Stimulated activated naive CD8-positive, alpha-beta T cell treated with anti-CD3 and anti-CD28 coated beads, Interleukin-15, Interleukin-2, amounts not matched to agents 100 U/mL and 50 U/mL, for 24 hours (primary cell): Measurements from ENCODE around the gene ZNF532.
"Not testable (repeated sequence)": the region's sequence is repeated elsewhere in the genome, so short reads cannot be mapped to it uniquely, and the experiment has no call there.

Source experiments
- ATAC-seq: fragments of 150-1000 bp; cut with Tn5 transposase; one replicate; pipeline ENCODE4 v1.10.0; 2021
- DNase-seq: peaks from one replicate; pipeline ENCODE4 v3.0.0; 2021

The ZNF532 gene, protein sequence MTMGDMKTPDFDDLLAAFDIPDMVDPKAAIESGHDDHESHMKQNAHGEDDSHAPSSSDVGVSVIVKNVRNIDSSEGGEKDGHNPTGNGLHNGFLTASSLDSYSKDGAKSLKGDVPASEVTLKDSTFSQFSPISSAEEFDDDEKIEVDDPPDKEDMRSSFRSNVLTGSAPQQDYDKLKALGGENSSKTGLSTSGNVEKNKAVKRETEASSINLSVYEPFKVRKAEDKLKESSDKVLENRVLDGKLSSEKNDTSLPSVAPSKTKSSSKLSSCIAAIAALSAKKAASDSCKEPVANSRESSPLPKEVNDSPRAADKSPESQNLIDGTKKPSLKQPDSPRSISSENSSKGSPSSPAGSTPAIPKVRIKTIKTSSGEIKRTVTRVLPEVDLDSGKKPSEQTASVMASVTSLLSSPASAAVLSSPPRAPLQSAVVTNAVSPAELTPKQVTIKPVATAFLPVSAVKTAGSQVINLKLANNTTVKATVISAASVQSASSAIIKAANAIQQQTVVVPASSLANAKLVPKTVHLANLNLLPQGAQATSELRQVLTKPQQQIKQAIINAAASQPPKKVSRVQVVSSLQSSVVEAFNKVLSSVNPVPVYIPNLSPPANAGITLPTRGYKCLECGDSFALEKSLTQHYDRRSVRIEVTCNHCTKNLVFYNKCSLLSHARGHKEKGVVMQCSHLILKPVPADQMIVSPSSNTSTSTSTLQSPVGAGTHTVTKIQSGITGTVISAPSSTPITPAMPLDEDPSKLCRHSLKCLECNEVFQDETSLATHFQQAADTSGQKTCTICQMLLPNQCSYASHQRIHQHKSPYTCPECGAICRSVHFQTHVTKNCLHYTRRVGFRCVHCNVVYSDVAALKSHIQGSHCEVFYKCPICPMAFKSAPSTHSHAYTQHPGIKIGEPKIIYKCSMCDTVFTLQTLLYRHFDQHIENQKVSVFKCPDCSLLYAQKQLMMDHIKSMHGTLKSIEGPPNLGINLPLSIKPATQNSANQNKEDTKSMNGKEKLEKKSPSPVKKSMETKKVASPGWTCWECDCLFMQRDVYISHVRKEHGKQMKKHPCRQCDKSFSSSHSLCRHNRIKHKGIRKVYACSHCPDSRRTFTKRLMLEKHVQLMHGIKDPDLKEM (N-terminal part only)

DNA sequence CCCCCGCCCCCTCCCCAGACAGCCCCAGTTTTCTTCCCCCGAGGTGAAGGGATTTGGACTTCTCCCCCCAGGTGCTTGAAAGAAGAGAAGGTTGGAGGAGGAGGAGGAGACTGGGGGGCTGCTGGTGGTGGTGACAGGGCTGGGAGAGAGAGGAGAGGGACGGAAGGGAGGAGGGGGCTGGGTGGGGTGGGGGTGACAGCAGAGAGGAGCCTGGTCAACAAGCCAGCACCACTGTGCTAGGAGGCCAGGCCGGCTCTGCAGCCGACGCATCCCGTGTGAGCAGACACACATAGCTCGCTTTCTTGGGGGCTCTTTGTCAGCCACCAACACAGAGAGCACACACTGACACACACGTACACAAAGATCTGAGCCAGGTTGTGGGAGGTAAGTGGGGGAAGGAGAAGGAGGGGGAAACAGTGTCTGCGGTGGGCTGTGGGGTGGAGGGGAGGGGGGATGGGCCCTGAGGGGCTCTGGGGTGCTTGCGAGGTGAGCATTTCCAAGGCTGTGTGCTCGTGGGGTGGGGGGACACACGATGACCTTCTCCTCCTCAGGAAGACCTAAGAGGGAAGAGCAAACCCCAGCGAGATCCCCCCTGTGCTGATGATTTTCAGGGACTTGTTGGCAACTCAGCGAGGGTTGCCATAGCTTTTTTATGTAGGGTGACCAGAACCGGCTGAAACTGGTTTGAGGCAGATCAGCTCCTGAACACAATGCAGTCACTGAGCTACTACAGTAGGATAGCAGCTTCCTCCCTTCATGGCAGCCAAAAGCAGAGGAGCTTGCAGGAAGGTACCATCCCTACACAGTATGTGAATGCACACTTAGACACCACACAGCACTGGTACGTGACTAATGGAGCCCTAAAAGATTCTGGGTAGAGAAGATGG is at the start of gene ZNF532:
Gene ZNF532, plus strand, starts transcription at position 732 of the 887 bp plus-strand sequence. CDS start 53,411 bp downstream, outside the sequence.
- DNase-seq, result no peak
- no peak for ATAC-seq

DNA sequence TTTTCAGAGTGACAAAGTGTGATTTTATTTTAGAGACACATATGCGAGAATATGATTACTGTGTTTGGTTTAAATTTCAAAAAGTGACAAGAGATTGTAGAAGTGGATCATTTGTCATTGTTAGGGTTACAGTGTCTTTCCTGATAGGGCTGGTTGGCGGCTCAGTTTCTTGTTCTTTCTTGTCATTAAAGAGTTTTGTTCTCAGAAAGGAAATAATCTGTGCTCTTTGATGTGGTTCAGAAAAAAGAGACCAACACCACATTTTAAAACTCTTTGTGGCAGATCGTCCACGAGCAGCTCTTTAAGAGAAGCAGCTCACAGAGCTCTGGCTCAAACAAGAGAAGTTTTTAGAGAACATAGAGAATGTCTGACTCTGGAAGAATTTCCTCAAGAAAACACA is 45.6 kb upstream of the ZNF532 start:
- no peak for DNase-seq
- ATAC-seq, result peak; percentile 55

DNA sequence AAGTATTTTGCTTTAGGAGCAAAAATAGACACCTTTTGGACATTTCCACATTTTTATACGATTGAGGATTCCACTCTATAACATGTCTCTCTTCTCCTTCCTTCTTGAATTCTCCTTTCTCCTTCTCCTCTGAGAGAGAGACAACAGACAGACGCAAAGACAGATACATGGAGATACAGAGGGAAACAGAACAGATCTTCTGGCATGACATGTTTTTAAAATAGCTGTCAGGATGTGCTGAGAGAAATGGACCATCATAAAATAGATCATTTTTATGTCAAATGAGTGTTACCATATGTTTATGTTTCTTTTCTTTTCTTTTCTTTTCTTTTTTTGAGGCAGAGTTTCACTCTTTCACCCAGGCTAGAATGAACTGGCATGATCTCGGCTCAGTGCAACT is 44.4 kb upstream of the ZNF532 start:
- ATAC-seq, result no peak
- no peak for DNase-seq

DNA sequence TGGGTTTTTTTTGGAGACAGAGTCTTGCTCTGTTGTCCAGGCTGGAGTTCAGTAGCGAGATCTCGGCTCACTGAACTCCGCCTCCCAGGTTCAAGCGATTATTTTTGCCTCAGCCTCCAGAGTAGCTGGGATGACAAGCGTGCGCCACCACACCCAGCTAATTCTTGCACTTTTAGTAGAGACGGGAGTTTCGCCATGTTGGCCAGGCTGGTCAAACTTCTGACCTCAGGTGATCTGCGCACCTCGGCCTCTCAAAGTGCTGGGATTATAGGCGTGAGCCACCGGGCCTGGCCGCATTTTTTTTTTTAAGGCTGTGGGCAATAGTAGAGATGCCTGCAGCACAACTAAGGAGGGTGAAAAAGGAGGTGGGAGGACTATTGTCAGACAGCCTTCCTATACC is 41.7 kb upstream of the ZNF532 start:
- no peak for ATAC-seq
- DNase-seq, result no peak

DNA sequence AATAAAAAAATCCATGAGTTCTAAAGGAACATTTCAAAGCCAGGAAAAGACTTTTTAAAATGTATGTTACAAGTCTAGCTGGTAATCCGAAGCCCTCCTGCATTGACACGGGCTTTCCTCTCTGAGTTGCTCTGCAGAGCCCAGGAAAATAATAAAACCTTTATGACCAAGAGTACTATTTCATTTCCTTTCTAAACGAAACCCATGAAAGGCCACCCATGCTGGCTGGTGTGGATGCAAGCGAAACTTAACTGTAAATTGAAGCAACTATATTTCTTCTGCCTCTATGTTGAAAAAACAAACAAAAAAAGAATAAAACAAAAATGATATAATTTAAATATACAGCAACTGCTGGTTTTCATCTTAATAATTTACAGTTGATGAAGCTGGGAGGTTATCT is 41.3 kb upstream of the ZNF532 start:
- no peak for DNase-seq
- no peak for ATAC-seq

DNA sequence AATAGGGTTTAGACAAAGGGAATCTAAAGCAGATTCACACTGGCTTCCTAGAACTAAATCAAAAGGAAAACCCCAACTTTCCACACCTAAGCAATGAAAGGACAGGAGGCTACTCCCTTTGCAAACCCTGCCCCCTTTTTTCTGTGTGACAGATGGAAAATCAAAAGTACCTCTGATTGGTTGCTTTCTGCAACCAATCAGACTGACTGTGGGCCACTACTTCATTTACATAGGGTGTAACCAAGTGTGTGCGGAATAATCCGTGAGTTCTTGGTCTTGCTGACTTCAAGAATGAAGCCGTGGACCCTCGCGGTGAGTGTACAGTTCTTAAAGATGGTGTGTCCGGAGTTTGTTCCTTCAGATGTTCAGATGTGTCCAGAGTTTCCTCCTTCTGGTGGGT is 37.8 kb upstream of the ZNF532 start:
- not testable (repeated sequence) for ATAC-seq, DNase-seq

DNA sequence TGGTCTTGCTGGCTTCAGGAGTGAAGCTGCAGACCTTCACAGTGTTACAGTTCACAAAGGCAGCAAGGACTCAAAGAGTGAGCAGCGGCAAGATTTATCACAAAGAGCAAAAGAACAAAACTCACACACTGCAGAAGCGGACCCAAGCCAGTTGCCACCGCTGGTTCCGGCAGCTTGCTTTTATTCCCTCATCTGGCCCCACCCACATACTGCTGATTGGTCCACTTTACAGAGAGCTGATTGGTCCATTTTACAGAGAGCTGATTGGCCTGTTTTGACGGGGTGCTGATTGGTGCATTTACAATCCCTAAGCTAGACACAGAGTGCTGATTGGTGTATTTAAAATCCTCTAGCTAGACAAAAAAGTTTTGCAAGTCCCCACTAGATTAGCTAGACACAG is 37.2 kb upstream of the ZNF532 start:
- DNase-seq (no peak), ATAC-seq (no peak)

DNA sequence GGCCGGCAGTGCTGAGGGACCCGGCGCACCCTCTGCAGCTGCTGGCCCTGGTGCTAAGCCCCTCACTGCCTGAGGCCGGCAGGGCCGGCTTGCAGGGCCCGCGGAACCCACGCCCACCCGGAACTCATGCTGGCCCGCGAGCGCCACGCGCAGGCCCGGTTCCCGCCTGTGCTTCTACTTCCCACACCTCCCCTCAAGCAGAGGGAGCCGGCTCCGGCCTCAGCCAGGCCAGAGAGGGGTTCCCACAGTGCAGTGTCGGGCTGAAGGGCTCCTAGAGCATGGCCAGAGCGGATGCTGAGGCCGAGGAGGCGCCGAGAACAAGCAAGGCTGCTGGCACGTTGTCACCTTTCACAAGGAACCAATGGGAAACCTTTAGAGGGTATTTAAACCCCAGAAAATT is 36.8 kb upstream of the ZNF532 start:
- ATAC-seq (no peak), DNase-seq (no peak)

DNA sequence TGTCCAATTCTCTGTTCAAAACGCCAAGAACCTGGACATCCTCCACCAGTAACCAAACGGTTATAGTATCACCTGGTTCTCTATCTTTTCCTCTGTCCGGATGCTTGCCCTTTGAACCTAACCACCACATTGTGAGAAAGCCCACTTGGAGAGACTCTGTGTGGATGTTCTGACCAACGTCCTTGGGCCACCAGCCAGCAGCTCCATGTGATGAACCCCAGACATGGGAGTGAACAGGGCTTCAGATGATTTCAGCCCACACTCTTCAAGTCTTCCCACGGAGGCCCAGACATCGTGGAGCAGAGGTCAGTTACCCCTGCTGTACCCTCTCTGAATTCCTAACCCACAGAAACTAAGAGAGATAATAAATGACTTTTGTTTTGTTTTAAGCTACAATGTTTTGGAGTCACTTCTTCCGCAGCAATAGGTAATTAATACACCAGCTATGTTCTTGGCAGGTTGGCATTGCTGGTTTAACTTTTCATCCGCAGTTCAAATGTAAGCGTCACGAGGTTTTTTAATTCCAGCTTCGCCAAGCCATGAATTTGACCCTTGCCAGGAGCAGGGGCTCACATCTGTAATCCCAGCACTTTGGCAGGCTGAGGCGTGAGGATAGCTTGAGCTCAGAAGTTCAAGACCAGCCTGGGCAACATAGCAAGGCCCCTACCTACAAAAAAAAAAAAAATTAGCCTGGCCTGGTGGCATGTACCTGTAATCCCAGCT is 36.1 kb upstream of the ZNF532 start:
- DNase-seq (no peak), ATAC-seq (no peak)

DNA sequence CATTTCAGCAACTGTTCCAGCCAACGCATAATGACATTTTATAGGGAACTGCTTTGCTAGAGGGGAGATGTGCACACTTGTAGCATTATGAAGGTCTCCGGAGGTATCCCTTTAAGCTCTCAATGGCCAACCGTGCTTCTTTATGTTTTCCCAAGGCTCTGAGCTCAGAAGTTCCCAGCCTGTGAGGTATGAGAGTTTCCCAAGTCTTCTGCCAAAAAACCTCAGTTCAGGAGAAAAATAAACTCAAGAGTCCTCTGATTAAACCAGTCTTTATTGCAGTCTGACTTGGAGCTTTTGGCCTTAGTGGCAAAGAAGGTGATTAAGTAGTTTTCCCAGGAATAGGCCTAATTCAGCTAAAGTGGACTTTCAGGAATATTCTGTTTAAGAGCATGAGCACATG is 35.4 kb upstream of the ZNF532 start:
- ATAC-seq (no peak), DNase-seq (no peak)

DNA sequence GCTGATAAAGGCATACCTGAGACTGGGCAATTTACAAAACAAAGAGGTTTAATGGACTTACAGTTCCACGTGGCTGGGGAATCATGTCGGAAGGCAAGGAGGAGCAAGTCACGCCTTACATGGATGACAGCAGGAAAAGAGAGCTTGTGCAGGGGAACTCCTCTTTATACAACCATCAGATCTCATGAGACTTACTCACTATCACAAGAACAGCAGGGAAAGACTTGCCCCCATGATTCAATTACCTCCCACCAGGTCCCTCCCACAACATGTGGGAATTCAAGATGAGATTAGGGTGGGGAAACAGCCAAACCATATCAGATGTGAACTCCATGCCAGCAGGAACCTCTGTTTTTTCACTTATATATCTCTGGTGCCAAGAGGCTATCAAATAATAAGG is 34.8 kb upstream of the ZNF532 start:
- not testable (repeated sequence) for ATAC-seq, DNase-seq

DNA sequence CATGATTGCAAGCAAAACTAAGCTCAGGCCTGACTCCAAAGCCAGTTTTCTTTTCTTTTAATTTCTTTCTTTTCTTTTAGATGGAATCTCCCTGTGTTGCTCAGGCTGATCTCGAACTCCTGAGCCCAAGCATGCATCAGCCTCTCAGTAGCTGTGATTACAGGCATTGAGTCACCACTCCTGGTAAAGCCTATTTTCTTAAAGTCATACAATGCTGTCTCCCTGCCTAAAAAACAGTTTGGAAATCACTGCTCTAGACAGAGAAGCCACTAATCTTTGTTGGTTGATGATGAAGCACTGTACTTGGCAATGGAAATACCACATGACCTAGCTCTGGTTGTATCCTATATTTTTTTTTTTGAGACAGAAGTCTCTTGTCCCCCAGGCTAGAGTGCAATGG is 33.1 kb upstream of the ZNF532 start:
- ATAC-seq, result no peak

DNA sequence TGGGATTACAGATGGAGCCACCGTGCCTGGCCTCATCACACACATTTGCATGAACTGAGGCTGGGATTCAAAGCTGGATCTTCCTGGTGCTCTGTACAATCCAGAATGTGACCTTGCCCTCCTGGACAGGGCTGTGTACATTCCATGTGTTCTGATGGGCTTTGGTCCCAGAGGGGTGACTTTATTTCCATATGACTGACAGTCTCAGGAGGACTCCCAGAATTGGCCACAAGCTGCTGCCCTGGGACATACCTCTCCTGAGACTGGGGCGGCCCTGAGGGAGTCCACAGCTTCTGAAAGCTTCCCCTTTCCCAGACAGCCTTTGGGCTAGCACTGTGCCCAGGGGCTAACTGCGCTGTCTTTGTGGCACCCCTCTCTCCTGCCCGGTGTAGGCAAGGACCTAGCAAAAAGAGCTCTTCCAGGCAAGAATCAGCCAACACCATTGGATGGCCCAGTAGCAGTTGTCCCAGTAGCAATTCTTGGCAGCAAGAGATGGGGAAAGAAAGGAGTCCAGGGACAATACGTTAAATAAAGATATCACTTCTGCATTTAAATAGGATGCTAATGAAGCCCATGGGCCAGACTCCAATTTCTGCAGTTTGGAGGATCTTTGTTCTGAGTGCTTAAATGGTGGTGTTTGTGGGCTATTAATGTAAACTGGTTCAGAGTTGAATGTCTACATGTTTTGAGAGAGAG is 26.4 kb upstream of the ZNF532 start:
- ATAC-seq (no peak), DNase-seq (no peak)

More for the DNA sequence above, 33.1 kb upstream of the ZNF532 start:
- no peak for DNase-seq

DNA sequence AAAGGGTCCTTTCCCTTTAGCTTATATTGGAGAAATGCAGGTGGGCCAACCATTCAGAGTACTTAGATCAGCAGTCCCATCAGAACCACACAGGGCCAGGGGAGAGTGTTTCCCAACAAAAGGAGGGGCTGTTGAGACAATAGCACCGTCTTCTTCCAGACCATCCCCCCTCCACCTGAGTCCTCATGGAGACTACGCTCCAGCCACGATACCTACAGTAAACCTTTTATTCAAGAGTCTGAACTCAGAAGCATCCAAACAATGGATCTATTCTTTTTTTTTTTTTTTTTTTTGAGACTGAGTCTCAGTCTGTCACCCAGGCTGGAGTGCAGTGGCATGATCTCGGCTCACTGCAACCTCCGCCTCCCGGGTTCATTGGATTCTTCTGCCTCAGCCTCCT is 25.7 kb upstream of the ZNF532 start:
- ATAC-seq, result no peak
- DNase-seq, result no peak

DNA sequence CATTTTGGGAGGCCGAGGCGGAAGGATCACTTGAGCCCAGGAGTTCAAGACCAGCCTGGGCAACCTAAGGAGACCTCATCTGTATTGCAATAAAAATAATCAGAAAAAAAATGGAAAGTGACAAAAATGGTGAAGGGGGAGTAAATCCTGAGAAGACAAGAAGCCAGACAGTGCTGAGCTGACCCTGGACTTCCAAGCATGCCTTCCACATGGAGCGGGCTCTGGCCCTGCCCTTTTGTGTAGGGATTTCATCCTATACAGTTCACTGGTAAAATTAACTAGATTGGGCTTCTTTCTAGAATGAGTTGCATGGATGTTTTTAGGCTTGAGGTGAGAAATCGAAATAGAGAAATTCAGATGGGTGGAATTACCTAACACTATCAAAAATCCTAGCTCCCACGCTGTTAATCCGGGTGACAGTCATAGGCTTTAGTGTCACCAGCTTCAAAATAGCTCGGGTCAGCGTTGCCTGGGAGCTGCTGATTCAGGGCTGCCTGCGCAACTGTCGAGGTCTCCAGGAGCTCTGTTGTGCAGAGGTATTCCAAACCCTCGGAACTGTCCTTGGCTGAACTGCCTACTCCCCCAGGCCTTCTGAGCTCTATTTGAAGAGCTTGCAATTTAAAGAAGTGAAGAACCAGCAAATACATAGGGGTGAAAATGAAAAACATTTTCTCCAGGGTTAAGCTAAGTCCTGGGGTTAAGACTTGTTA is 21.5 kb upstream of the ZNF532 start:
- DNase-seq, result no peak
- ATAC-seq, result no peak

DNA sequence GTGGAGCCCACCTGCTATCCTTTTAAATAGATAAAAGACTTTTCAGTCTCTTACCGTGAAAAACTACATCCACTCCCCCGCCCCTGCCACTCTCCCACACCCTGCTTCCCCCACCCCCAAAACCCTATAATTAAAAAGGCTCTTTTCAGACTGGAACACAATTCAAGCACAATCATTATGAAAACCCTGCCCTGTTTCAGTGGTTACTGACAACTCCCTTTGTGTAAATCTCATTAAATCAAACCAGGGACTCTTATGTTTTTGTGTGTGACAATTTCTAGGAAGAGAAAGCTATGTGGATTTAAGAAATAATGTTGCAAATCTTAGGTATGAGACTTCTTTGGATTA is 21.0 kb upstream of the ZNF532 start:
- ATAC-seq, result no peak
- DNase-seq, result no peak

DNA sequence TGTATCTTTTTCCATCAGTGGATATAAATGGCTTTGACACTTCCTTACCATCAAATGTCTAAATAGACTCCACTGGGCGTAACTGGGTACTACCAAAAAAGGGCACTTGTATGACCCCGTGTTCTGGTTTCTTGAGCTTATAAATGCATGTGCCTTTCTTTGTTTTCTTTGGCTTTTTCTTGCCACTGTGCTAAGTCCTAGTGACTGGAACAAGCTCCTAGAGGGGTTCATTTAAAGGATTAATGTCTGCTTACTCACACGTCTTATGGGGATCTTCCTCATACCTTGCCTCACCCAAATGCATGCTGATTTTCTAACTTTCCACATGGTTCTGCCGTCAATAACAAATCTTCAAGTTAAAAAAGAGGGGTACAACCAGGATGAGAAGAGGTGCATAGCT is 19.8 kb upstream of the ZNF532 start:
- no peak for ATAC-seq
- DNase-seq, result no peak

DNA sequence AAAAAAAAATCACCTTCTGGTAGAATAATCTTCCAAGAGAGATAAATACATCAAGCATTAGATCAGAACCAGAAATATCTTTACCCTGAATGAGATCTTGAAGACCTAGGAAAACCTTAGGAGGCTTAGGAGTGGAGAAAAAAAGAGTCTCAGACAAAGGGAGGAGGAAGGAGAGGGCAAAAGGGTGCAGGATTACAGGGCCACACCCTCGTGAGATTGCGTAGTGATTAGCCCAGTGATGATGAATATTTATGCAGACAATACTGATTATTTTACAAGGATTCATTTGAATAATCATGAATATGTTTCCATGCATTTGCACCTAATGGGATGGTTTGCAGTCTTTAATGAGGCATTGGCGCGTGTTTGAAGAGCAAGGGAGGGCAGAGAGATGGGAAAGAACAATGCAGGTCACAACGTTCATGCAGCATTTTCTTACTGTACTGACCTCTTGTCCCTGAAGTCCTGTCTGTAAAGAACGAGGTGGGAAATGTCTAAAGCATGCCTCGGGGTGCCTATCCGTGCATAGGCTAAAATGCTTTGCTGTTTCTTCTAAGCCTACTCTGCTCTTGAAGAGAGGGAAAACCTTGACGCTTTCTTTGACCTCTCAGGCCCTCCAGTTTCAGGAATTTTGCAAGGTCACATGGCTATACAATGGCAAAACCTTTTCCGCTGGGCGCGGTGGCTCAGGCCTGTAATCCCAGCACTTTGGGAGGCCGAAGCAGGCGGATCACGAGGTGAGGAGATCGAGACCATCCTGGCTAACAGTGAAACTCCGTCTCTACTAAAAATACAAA is 18.6 kb upstream of the ZNF532 start:
- DNase-seq, result no peak
- no peak for ATAC-seq
